NAMALWA (cell line): ENCODE results near the gene GFPT2.

Source experiments
- DNase-seq: peaks from one replicate; pipeline ENCODE4 v3.0.0-alpha.2; 2015; ENCODE audit warnings: low spot score

GFPT2 gene

GRCh38 chr5:180281706-180282105 lies 71.4 kb downstream of the GFPT2 start:
- no peak for DNase-seq

- DNase-seq, result no peak
Observed at GRCh38 chr5:180274695-180275094, 78.4 kb downstream of the GFPT2 start.

- no peak for DNase-seq
Observed at GRCh38 chr5:180271221-180271620, 81.9 kb downstream of the GFPT2 start.

- no peak for DNase-seq
Observed at GRCh38 chr5:180259260-180259611, 93.9 kb downstream of the GFPT2 start.

- no peak for DNase-seq
Observed at GRCh38 chr5:180253036-180253824, 99.9 kb downstream of the GFPT2 start.

GRCh38 chr5:180251887-180252286 lies 101.2 kb downstream of the GFPT2 start:
- DNase-seq, result no peak

- DNase-seq, result no peak
Observed at GRCh38 chr5:180251141-180251540, 102.0 kb downstream of the GFPT2 start.
